HCT116 (cell line): Measurements from ENCODE around the gene SPHK1. TPM values are rescaled to one million over a fixed set of nuclear protein-coding genes. Genes with fewer than 3 reads are reported as not detected.

Experiments used
- ATAC-seq: fragments of 200-7000 bp; cut with Tn5 transposase; 2 replicates; pipeline ENCODE4 v1.9.1; 2020; ENCODE audit warnings: mild to moderate bottlenecking, moderate library complexity
- BruUV-seq: library from RNA; stranded (reverse); fragments of 400-500 nt; replicated peaks from 2 replicates; lab custom pipeline; 2021; lab: Mats Ljungman, UMichigan
- CTCF ChIA-PET: fragments of 300-600 bp; sonication (Branson Sonifier 250); formaldehyde crosslinking; loops from one replicate; lab custom pipeline; 2021; ENCODE audit warnings: antibody characterized with exemption; lab: Charles Lee
- POLR2A ChIA-PET: fragments of 300-600, 350-600 bp; sonication (Branson Sonifier 250); formaldehyde crosslinking; loops from one replicate; lab custom pipeline; 2021; ENCODE audit warnings: antibody characterized with exemption; lab: Charles Lee
- RAD21 ChIA-PET, 2 experiments: fragments of 300-600 bp; sonication (Branson Sonifier 250); formaldehyde crosslinking; loops; one replicate each; lab custom pipeline; 2023; ENCODE audit warnings: low total read pairs in 2 of 2; ENCODE audit not compliant: uncharacterized antibody in 2 of 2, unreplicated experiment in 2 of 2, low non-redundant PET in 1 of 2; lab: Charles Lee
- DNase-seq: peaks from one replicate; pipeline ENCODE4 v3.0.0-alpha.2; 2010; ENCODE audit warnings: low read depth, low spot score
- H2AFZ ChIP-seq: fragments of 200-600 bp; shearing (Covaris generic), sonication (generic); 2 replicates; pipeline ENCODE4 v1.6.1; 2017; ENCODE audit warnings: low read depth, mixed run types, mixed read lengths, antibody characterized with exemption, low read length; ENCODE audit not compliant: poor library complexity, severe bottlenecking
- H3K27ac ChIP-seq: 2 replicates; pipeline ENCODE4 v1.5.1; 2012; ENCODE audit warnings: low read depth, low read length
- H3K27me3 ChIP-seq: fragments of 200-600 bp; sonication (generic); 2 replicates; pipeline ENCODE4 v1.6.1; 2016; ENCODE audit warnings: mixed run types, low read length, mixed read lengths; ENCODE audit not compliant: insufficient read depth
- H3K36me3 ChIP-seq, 2 experiments: fragments of 200-500 bp in 1 of 2; fragments of 200-600 bp in 1 of 2; sonication (Bioruptor generic) in 1 of 2; sonication (generic) in 1 of 2; 2 replicates each; pipeline versions ENCODE4 v1.5.1 to v1.6.1; 2014 to 2016; ENCODE audit warnings: low read length in 2 of 2, inconsistent platforms in 1 of 2, mixed read lengths in 1 of 2, mixed run types in 1 of 2; ENCODE audit not compliant: insufficient read depth in 2 of 2, control insufficient read depth in 1 of 2
- H3K4me1 ChIP-seq, 2 experiments: fragments of 200-600 bp in 1 of 2; sonication (generic) in 1 of 2; 2 replicates each; pipeline versions ENCODE4 v1.5.1 to v1.6.1; 2012 to 2017; ENCODE audit warnings: low read length in 2 of 2, inconsistent platforms in 1 of 2, mild to moderate bottlenecking in 1 of 2, mixed read lengths in 1 of 2, mixed run types in 1 of 2, moderate library complexity in 1 of 2; ENCODE audit not compliant: insufficient read depth in 2 of 2, control insufficient read depth in 1 of 2
- H3K4me2 ChIP-seq: fragments of 200-600 bp; sonication (generic); 2 replicates; pipeline ENCODE4 v1.6.1; 2017; ENCODE audit warnings: mixed run types, low read length, mixed read lengths
- H3K4me3 ChIP-seq, 2 experiments: fragments of 200-600 bp in 1 of 2; sonication (generic) in 1 of 2; replicated peaks in 1 of 2; 2 replicates each; pipeline ENCODE4 v1.5.1; 2011 to 2016; ENCODE audit warnings: low read length in 2 of 2, control low read depth in 1 of 2, low read depth in 1 of 2, mild to moderate bottlenecking in 1 of 2, mixed read lengths in 1 of 2, mixed run types in 1 of 2
- H3K79me2 ChIP-seq: fragments of 200-600 bp; sonication (generic); 2 replicates; pipeline ENCODE4 v1.6.1; 2017; ENCODE audit warnings: mild to moderate bottlenecking, mixed run types, low read length, moderate library complexity, mixed read lengths; ENCODE audit not compliant: insufficient read depth
- H3K9ac ChIP-seq: fragments of 200-600 bp; sonication (generic); 2 replicates; pipeline ENCODE4 v1.6.1; 2016; ENCODE audit warnings: low read length, mixed read lengths
- H3K9me2 ChIP-seq: fragments of 200-600 bp; sonication (generic), shearing (Covaris generic); 2 replicates; pipeline ENCODE4 v1.6.1; 2017; ENCODE audit warnings: mixed run types, mild to moderate bottlenecking, moderate library complexity; ENCODE audit not compliant: insufficient read depth
- H3K9me3 ChIP-seq, 2 experiments: fragments of 200-500 bp in 1 of 2; fragments of 200-600 bp in 1 of 2; sonication (Bioruptor generic) in 1 of 2; sonication (generic) in 1 of 2; 2 replicates each; pipeline ENCODE4 v1.6.1; 2014 to 2017; ENCODE audit warnings: low read length in 2 of 2, mixed read lengths in 2 of 2, inconsistent platforms in 1 of 2, low read depth in 1 of 2, mild to moderate bottlenecking in 1 of 2, mixed run types in 1 of 2, moderate library complexity in 1 of 2; ENCODE audit not compliant: control insufficient read depth in 1 of 2, insufficient read depth in 1 of 2
- H4K20me1 ChIP-seq: fragments of 200-600 bp; sonication (generic), shearing (Covaris generic); 2 replicates; pipeline ENCODE4 v1.6.1; 2017; ENCODE audit warnings: mixed run types, mild to moderate bottlenecking, moderate library complexity; ENCODE audit not compliant: insufficient read depth
- CEBPB ChIP-seq: IDR thresholded peaks from 2 replicates; pipeline ENCODE4 v1.6.1; 2012; ENCODE audit warnings: low read depth
- EGR1 ChIP-seq: IDR thresholded peaks from 2 replicates; pipeline ENCODE4 v1.6.1; 2012; ENCODE audit warnings: low read depth
- ELF1 ChIP-seq: IDR thresholded peaks from 2 replicates; pipeline ENCODE4 v1.6.1; 2012; ENCODE audit warnings: low read depth, borderline replicate concordance
- EZH2 ChIP-seq: fragments of 200-600 bp; sonication (generic); IDR thresholded peaks from 2 replicates; pipeline ENCODE4 v1.6.1; 2017; ENCODE audit warnings: antibody characterized with exemption, mixed run types
- EZH2phosphoT487 ChIP-seq: fragments of 200-600 bp; IDR thresholded peaks from 2 replicates; pipeline ENCODE4 v1.6.1; 2018; ENCODE audit warnings: antibody characterized with exemption, borderline replicate concordance
- FOSL1 ChIP-seq: IDR thresholded peaks from 2 replicates; pipeline ENCODE4 v1.6.1; 2012; ENCODE audit warnings: low read depth
- JUND ChIP-seq: IDR thresholded peaks from 2 replicates; pipeline ENCODE4 v1.6.1; 2012
- POLR2A ChIP-seq: IDR thresholded peaks from 2 replicates; pipeline ENCODE4 v1.7.0; 2011; ENCODE audit warnings: borderline replicate concordance; ENCODE audit not compliant: insufficient read depth, insufficient read length; ENCODE audit errors: extremely low read depth
- SIN3A ChIP-seq: IDR thresholded peaks from 2 replicates; pipeline ENCODE4 v1.6.1; 2012; ENCODE audit warnings: low read depth
- SP1 ChIP-seq: IDR thresholded peaks from 2 replicates; pipeline ENCODE4 v1.6.1; 2012; ENCODE audit warnings: low read depth
- YY1 ChIP-seq: IDR thresholded peaks from 2 replicates; pipeline ENCODE4 v1.6.1; 2011; ENCODE audit warnings: low read length, low read depth, moderate library complexity, mild to moderate bottlenecking; ENCODE audit not compliant: insufficient replicate concordance; ENCODE audit errors: extremely low read depth
- ZNF274 ChIP-seq: fragments of 200-500 bp; sonication (Bioruptor generic); IDR thresholded peaks from 2 replicates; pipeline ENCODE4 v1.6.1; 2014; ENCODE audit warnings: mild to moderate bottlenecking, low read depth, low read length, inconsistent platforms
- intact Hi-C: fragments of 100-400 bp; cut with micrococcal nuclease; formaldehyde crosslinking; loops from 2 replicates; pipeline ENCODE4 v1.10.0; 2022
- total RNA-seq: library from RNA; stranded (reverse); gene quantifications from one replicate; pipeline ENCODE4 v1.2.1, GENCODE V29; 2021; ENCODE audit not compliant: unreplicated experiment
- TF ChIP-seq, protein P1 (sequence below): IDR thresholded peaks from 2 replicates; pipeline ENCODE4 v1.6.1; 2011; ENCODE audit warnings: mild to moderate bottlenecking, low read length, moderate library complexity; ENCODE audit not compliant: insufficient replicate concordance; ENCODE audit errors: extremely low read depth
- TF ChIP-seq, protein P2 (sequence below): IDR thresholded peaks from 2 replicates; pipeline ENCODE4 v1.6.1; 2012
- TF ChIP-seq, protein P3 (sequence below), 3 experiments: fragments of 200-600 bp in 1 of 3; sonication (generic) in 1 of 3; IDR thresholded peaks in 2 of 3; conservative IDR thresholded peaks in 1 of 3; 2 replicates each; pipeline ENCODE4 v1.5.1; 2012 to 2017; ENCODE audit warnings: low read depth in 2 of 3, low read length in 2 of 3, antibody characterized with exemption in 1 of 3, borderline replicate concordance in 1 of 3, control low read depth in 1 of 3, mild to moderate bottlenecking in 1 of 3, mixed read lengths in 1 of 3, mixed run types in 1 of 3, moderate library complexity in 1 of 3; ENCODE audit not compliant: insufficient read depth in 1 of 3
- TF ChIP-seq, protein P4 (sequence below): IDR thresholded peaks from 2 replicates; pipeline ENCODE4 v1.6.1; 2012

SPHK1 gene
- total RNA-seq, 1 experiment from 2014 or later: 4.6 TPM

DNA sequence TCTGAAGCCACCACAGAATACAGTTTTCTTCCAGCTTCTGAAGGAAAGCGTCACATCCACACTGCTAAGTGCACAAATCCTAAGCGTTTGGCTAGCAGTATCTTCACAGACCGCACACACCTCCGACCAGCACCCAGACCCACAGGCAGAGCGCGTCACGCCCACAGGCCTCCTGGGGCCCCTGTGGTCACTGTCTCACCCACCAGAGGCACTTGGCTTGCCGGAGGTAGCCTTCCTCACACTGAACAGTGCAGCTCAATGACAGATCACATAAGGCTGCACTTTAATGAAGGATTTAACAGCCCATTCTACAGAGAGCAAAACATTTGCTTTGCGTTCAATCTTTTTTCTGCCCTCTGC is 21.2 kb downstream of the SPHK1 start:
- DNase-seq (no peak), ATAC-seq (no peak)
- Histone ChIP-seq H3K9ac (no peak overlapping the region), H3K27ac (no peak overlapping the region), H3K79me2 (peaks cover 41% of the 10 kb centered on the region), H3K27me3 (no peaks in the 10 kb centered on the region), H2AFZ (no peak overlapping the region), H4K20me1 (peaks cover 9% of the 10 kb centered on the region; the same call in 1 of the 2 replicates), H3K4me1 (peaks cover 0 to 5% of the 10 kb centered on the region in 2 experiments; a peak in 2 of 4 replicates), H3K4me2 (no peak overlapping the region), H3K36me3 (peaks cover 30 to 36% of the 10 kb centered on the region in 2 experiments; a peak in 3 of 4 replicates), H3K4me3 (no peak overlapping the region), H3K9me2 (no peaks in the 10 kb centered on the region), H3K9me3 (no peaks in the 10 kb centered on the region)
- ChIA-PET CTCF (no interaction called here), POLR2A (no interaction called here), RAD21 (no interaction called here)
- intact Hi-C loops: no loop called here
- BruUV-seq: no TSS peak
- TF ChIP-seq EGR1: no peak

DNA sequence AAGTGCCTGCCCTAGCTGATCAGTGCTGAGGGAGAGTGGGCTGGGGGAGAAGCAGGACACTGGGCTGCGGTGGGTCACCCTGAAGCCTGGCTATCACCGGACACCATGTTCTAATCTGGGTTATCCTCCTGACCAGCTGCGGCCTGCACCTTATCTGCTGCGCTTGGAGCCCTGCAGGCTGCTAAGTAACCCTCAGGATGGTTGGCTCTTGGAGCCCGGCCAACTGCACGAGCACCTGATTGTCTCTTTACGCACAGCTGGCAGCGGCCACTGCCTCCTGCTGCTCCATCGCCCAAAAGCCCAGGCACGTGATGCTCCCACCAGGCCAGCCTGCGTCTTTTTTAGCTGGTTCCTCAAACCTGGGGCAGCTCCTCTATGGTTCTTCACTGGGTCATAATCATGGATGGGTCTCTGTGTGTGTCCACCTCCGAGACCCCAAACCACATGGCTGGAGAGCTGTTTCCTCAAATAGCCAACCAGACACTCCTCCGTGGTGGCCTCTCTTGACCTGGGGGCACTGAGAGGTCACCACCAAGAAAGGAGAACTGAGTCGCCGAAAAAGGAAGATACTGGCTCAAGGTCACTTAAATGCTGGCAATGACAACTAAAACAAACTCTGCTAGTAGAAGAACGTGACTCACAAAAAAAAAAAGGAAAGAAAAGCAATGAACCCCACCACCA is 21.7 kb downstream of the SPHK1 start:
- ChIA-PET POLR2A (no interaction called here), CTCF (no interaction called here), RAD21 (no interaction called here)
- H3K4me1 ChIP-seq: peaks cover 0 to 5% of the 10 kb centered on the region in 2 experiments; a peak in 2 of 4 replicates
- H3K9ac ChIP-seq: no peak overlapping the region
- H3K79me2 ChIP-seq: peaks cover 42% of the 10 kb centered on the region
- no peak overlapping the region for H2AFZ ChIP-seq
- no peak overlapping the region for H3K27ac ChIP-seq
- ATAC-seq (no peak), DNase-seq (no peak)
- TF ChIP-seq YY1 (no peak), ELF1 (no peak), SIN3A (no peak), POLR2A (no peak), CEBPB (no peak), EZH2phosphoT487 (no peak), FOSL1 (no peak), EZH2 (no peak), SP1 (no peak), ZNF274 (no peak), JUND (no peak)
- TF ChIP-seq, protein P1, sequence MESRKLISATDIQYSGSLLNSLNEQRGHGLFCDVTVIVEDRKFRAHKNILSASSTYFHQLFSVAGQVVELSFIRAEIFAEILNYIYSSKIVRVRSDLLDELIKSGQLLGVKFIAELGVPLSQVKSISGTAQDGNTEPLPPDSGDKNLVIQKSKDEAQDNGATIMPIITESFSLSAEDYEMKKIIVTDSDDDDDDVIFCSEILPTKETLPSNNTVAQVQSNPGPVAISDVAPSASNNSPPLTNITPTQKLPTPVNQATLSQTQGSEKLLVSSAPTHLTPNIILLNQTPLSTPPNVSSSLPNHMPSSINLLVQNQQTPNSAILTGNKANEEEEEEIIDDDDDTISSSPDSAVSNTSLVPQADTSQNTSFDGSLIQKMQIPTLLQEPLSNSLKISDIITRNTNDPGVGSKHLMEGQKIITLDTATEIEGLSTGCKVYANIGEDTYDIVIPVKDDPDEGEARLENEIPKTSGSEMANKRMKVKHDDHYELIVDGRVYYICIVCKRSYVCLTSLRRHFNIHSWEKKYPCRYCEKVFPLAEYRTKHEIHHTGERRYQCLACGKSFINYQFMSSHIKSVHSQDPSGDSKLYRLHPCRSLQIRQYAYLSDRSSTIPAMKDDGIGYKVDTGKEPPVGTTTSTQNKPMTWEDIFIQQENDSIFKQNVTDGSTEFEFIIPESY: no peak
- TF ChIP-seq, protein P2, sequence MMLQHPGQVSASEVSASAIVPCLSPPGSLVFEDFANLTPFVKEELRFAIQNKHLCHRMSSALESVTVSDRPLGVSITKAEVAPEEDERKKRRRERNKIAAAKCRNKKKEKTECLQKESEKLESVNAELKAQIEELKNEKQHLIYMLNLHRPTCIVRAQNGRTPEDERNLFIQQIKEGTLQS: no peak
- TF ChIP-seq, protein P3, sequence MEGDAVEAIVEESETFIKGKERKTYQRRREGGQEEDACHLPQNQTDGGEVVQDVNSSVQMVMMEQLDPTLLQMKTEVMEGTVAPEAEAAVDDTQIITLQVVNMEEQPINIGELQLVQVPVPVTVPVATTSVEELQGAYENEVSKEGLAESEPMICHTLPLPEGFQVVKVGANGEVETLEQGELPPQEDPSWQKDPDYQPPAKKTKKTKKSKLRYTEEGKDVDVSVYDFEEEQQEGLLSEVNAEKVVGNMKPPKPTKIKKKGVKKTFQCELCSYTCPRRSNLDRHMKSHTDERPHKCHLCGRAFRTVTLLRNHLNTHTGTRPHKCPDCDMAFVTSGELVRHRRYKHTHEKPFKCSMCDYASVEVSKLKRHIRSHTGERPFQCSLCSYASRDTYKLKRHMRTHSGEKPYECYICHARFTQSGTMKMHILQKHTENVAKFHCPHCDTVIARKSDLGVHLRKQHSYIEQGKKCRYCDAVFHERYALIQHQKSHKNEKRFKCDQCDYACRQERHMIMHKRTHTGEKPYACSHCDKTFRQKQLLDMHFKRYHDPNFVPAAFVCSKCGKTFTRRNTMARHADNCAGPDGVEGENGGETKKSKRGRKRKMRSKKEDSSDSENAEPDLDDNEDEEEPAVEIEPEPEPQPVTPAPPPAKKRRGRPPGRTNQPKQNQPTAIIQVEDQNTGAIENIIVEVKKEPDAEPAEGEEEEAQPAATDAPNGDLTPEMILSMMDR (IDR thresholded peaks at IDR 0.05 in 2 of 3, conservative IDR thresholded peaks at IDR 0.05 in 1 of 3; ENCODE audit: borderline replicate concordance in 1 of 3, insufficient read depth in 1 of 3, low read depth in 2 of 3, low read length in 2 of 3): no peak
- TF ChIP-seq, protein P4, sequence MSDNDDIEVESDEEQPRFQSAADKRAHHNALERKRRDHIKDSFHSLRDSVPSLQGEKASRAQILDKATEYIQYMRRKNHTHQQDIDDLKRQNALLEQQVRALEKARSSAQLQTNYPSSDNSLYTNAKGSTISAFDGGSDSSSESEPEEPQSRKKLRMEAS: no peak
- no peaks in the 10 kb centered on the region for H3K9me2 ChIP-seq
- H3K9me3 ChIP-seq: no peaks in the 10 kb centered on the region
- BruUV-seq: no TSS peak
- peaks cover 10% of the 10 kb centered on the region; the same call in 1 of the 2 replicates for H4K20me1 ChIP-seq
- H3K27me3 ChIP-seq: no peaks in the 10 kb centered on the region
- H3K4me3 ChIP-seq: no peak overlapping the region
- H3K36me3 ChIP-seq: peaks cover 26 to 31% of the 10 kb centered on the region in 2 experiments; a peak in 3 of 4 replicates
- intact Hi-C loops: no loop called here
- no peak overlapping the region for H3K4me2 ChIP-seq
